ENCODE results near the gene RPL3. TPM values are rescaled to one million over a fixed set of nuclear protein-coding genes. Genes with fewer than 3 reads are reported as not detected.

Gene RPL3
- total RNA-seq, 1 donor from 2014 or later, result 2,433 TPM

GRCh38 chr22:39283322-39284141 is 35.9 kb downstream of the RPL3 start:
- Mint-ChIP-seq H3K4me3 (ENCODE audit: low read depth) (no peak overlapping the region), H3K27me3 (peaks cover 6% of the 10 kb centered on the region), H3K27ac (peak overlapping the region; percentile 90), H3K4me1 (ENCODE audit: low read depth) (peaks cover 8% of the 10 kb centered on the region), H3K9me3 (ENCODE audit: low read depth) (no peaks in the 10 kb centered on the region), H3K36me3 (ENCODE audit: insufficient read depth) (no peaks in the 10 kb centered on the region)
- no peak for TF ChIP-seq CTCF (IDR thresholded peaks at IDR 0.05; ENCODE audit: unreplicated experiment)
- no peak for DNase-seq (ENCODE audit: low spot score, unreplicated experiment)

GRCh38 chr22:39282645-39283321 is 36.6 kb downstream of the RPL3 start:
- no peak for DNase-seq (ENCODE audit: low spot score, unreplicated experiment)
- no peak overlapping the region for H3K4me3 Mint-ChIP-seq (ENCODE audit: low read depth)
- H3K27ac Mint-ChIP-seq, result no peak overlapping the region
- H3K27me3 Mint-ChIP-seq, result peaks cover 6% of the 10 kb centered on the region
- peaks cover 8% of the 10 kb centered on the region for H3K4me1 Mint-ChIP-seq (ENCODE audit: low read depth)
- no peaks in the 10 kb centered on the region for H3K36me3 Mint-ChIP-seq (ENCODE audit: insufficient read depth)
- no peak for TF ChIP-seq CTCF (IDR thresholded peaks at IDR 0.05; ENCODE audit: unreplicated experiment)
- H3K9me3 Mint-ChIP-seq (ENCODE audit: low read depth), result no peaks in the 10 kb centered on the region

- Mint-ChIP-seq H3K4me3 (ENCODE audit: low read depth) (no peak overlapping the region), H3K27ac (no peak overlapping the region), H3K4me1 (ENCODE audit: low read depth) (peaks cover 8% of the 10 kb centered on the region), H3K36me3 (ENCODE audit: insufficient read depth) (no peaks in the 10 kb centered on the region), H3K9me3 (ENCODE audit: low read depth) (peaks cover 4% of the 10 kb centered on the region), H3K27me3 (peaks cover 6% of the 10 kb centered on the region)
- no peak for TF ChIP-seq CTCF (IDR thresholded peaks at IDR 0.05; ENCODE audit: unreplicated experiment)
- DNase-seq (ENCODE audit: low spot score, unreplicated experiment), result no peak
Measured at GRCh38 chr22:39281126-39281525, 38.3 kb downstream of the RPL3 start.

GRCh38 chr22:39280250-39280649 is 39.2 kb downstream of the RPL3 start:
- peaks cover 6% of the 10 kb centered on the region for H3K27me3 Mint-ChIP-seq
- peaks cover 8% of the 10 kb centered on the region for H3K4me1 Mint-ChIP-seq (ENCODE audit: low read depth)
- TF ChIP-seq CTCF (IDR thresholded peaks at IDR 0.05; ENCODE audit: unreplicated experiment), result no peak
- no peak overlapping the region for H3K27ac Mint-ChIP-seq
- DNase-seq (ENCODE audit: low spot score, unreplicated experiment), result no peak
- H3K4me3 Mint-ChIP-seq (ENCODE audit: low read depth), result no peak overlapping the region
- peaks cover 4% of the 10 kb centered on the region for H3K9me3 Mint-ChIP-seq (ENCODE audit: low read depth)
- H3K36me3 Mint-ChIP-seq (ENCODE audit: insufficient read depth), result no peaks in the 10 kb centered on the region

GRCh38 chr22:39279170-39279850 is 40.1 kb downstream of the RPL3 start:
- DNase-seq (ENCODE audit: low spot score, unreplicated experiment), result no peak
- no peak for TF ChIP-seq CTCF (IDR thresholded peaks at IDR 0.05; ENCODE audit: unreplicated experiment)
- Mint-ChIP-seq H3K9me3 (ENCODE audit: low read depth) (peaks cover 4% of the 10 kb centered on the region), H3K4me1 (ENCODE audit: low read depth) (peaks cover 8% of the 10 kb centered on the region), H3K27ac (peak overlapping the region; percentile 45), H3K4me3 (ENCODE audit: low read depth) (no peak overlapping the region), H3K36me3 (ENCODE audit: insufficient read depth) (no peaks in the 10 kb centered on the region), H3K27me3 (peaks cover 6% of the 10 kb centered on the region)

Data from progenitor cell of endocrine pancreas (in vitro differentiated cells).